Fibroblast of pulmonary artery (primary cell): ENCODE results near the gene MAML2.
"Not testable (repeated sequence)": the region's sequence is repeated elsewhere in the genome, so short reads cannot be mapped to it uniquely, and the experiment has no call there.

Source experiments
- DNase-seq: peaks from one replicate; pipeline ENCODE4 v3.0.0-alpha.2; 2010; ENCODE audit warnings: low read depth
- H3K4me3 ChIP-seq: replicated peaks from 2 replicates; pipeline ENCODE4 v1.5.1; 2011; ENCODE audit warnings: low read depth, mild to moderate bottlenecking, control low read depth, low read length, moderate library complexity
- CTCF ChIP-seq: IDR thresholded peaks from 2 replicates; pipeline ENCODE4 v1.5.1; 2011; ENCODE audit warnings: mild to moderate bottlenecking, control low read depth, low read length, inconsistent platforms; ENCODE audit errors: missing control alignments

Gene MAML2

GRCh38 chr11:96272529-96273222, 70.3 kb downstream of the MAML2 start:
- DNase-seq = peak; percentile 65
- no peak for TF ChIP-seq CTCF
- no peak overlapping the region for H3K4me3 ChIP-seq

DNA sequence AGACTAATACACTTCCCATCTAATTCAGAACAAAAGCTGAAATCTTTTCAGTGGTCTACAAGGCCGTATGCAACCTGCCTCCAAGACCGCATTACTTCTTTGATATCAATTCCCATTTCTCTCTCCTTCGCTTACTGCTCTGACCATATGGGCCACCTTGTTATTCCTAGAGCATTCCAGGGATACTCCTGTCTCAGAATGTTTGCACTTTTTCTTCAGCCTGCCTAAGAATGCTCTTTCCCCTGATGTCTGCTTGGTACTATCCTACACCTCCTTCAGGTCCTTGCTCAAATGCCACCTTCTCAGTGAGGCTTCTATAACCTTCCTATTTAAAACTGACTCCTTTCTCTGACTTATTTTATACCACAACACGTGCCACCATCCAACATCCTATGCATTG, 71.2 kb downstream of the MAML2 start:
- no peak for TF ChIP-seq CTCF
- H3K4me3 ChIP-seq = no peak overlapping the region
- no peak for DNase-seq

DNA sequence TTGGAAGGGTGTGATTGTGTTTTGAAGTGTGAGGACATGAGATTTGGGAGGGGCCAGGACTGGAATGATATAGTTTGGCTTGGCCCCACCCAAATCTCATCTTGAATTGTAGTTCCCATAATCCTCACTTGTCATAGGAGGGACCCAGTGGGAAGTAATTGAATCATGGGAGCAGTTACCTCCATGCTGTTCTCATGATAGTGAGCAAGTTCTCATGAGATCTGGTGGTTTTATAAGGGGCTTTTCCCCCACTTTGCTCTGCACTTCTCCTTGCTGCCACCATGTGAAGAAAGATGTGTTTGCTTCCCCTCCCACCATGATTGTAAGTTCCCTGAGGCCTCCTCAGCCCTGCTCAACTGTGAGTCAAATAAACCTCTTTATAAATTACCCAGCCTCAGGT, 71.6 kb downstream of the MAML2 start:
- DNase-seq = not testable (repeated sequence)

GRCh38 chr11:96268527-96268926, 74.5 kb downstream of the MAML2 start:
- not testable (repeated sequence) for H3K4me3 ChIP-seq, DNase-seq

More for the DNA sequence above, 71.6 kb downstream of the MAML2 start:
- not testable (repeated sequence) for H3K4me3 ChIP-seq

DNA sequence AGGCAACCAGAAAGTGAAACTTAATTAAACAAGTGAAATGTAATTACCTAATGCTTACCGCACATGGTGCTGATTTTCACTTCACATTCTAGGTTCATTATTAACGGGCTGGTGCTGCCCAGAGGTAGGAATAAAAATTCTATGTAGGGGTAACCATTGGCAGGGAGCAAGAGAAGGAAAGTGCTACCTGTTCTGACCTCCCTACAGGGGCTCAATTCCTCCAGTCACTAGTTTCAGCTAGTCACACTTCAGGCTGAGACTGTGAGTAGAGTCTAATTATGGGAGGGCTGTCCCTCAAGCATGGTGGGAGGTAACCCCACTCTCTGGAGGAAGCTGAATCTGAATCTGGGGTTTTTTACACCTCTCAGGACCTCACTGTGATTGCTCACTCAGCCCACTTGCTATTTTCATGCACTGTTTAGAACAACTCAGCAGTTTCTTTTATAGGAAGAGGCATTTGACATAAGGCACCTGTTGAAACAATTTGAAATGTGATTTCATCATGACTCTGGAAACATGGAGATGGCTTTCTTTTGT, 75.4 kb downstream of the MAML2 start:
- no peak for TF ChIP-seq CTCF
- DNase-seq = peak; percentile 40

DNA sequence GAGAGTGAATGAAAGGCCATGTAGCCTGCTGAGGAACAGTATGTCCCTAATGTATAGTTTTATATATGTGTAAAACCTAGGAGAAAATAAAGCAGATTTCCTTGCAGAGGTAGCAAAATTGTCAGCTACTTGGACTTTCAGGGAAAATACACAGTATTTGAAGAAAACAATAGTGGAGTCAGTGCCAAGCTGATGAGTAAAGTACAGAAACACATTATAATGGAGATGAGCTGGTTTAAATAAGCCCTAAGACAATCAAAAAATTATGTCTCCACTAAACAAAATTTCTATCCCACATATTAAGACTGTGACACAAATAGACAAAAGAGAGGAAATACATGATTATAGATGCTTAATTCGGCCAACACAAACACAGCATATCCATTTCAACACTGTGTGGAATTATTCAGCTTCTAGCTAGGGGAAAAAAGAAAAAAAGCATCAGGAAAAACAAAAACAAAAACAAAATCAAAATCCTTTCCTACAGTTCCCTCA, 75.9 kb downstream of the MAML2 start:
- no peak for TF ChIP-seq CTCF
- H3K4me3 ChIP-seq = no peak overlapping the region
- no peak for DNase-seq

More for the DNA sequence above, 75.4 kb downstream of the MAML2 start:
- H3K4me3 ChIP-seq = no peak overlapping the region

- no peak for TF ChIP-seq CTCF
- no peak overlapping the region for H3K4me3 ChIP-seq
- DNase-seq = no peak
Measured at GRCh38 chr11:96265972-96266371, 77.0 kb downstream of the MAML2 start.

DNA sequence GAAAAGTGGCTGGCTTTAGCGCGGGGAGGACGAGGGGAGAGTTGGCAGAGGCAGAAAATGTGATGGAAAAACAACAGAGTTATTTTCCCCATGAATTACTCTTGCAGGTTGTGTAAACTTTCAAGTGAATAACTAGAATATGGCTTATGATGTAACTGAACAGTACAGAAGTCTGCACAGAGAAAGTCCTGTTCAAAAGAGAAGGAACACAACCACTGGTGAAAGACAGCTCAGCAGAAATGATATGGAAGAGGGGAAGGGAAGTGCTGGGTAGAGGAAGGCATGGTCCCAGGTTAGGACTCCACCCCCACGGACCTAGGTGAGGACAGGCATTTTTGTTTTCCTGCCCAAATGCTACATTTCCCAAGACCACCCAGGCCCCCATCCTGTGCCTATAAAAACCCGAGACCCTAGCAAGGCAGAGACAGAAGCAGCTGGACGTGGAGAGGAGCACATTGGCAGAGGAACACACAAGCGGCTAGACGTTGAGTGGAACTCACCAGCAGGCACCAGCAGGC, 77.7 kb downstream of the MAML2 start:
- TF ChIP-seq CTCF = no peak

More for the DNA sequence above, 77.7 kb downstream of the MAML2 start:
- DNase-seq = no peak
- H3K4me3 ChIP-seq = no peak overlapping the region
